Activated CD4-positive, alpha-beta T cell treated with anti-CD3 and anti-CD28 coated beads, Interleukin-2, amount 50 U/mL, for 24 hours (primary cell): ENCODE measurements around the gene SNED1.
"Not testable (repeated sequence)": the region's sequence is repeated elsewhere in the genome, so short reads cannot be mapped to it uniquely, and the experiment has no call there.

Experiments
- DNase-seq, 2 donors: peaks; one replicate each; pipeline ENCODE4 v3.0.0-alpha.2; 2020; ENCODE audit warnings: low read depth in 1 of 2, low spot score in 1 of 2

The SNED1 gene

DNA sequence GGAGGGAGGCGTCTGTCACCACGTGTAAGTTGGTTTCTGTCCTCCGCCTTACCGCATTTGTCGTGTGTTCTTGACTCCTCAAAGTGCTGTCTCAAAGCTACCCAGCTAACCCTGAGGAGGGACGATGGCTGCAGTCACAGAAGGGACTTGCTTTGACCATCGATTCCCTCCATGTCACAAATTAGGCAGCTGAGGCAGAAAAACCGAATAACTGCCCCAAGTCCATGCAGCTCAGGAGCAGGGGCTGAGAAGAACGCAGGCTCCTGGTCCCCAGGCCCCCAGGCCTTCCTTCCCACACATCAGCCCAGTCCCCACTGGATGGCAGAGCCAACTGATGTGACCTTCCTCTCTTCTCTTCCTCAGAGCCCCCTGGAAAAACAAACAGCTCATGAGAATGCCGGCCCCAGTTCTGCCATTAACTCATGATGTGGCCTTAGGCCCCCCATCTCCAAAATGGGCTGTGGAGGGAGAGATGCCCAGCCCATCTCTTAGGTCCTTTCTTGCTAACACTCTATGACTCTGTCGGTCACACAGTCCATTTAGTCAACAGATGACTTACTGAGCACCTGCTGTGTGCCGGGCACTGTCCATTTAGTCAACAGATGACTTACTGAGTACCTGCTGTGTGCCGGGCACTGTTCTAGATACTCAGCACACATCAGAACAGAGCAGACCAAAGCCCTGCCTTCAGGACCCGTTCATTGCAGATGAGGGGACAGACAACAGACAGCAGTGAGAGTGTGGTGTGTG, 84.1 kb downstream of the SNED1 start:
- DNase-seq, result no peak

GRCh38 chr2:241083091-241083415, 84.6 kb downstream of the SNED1 start:
- DNase-seq, result no peak

DNA sequence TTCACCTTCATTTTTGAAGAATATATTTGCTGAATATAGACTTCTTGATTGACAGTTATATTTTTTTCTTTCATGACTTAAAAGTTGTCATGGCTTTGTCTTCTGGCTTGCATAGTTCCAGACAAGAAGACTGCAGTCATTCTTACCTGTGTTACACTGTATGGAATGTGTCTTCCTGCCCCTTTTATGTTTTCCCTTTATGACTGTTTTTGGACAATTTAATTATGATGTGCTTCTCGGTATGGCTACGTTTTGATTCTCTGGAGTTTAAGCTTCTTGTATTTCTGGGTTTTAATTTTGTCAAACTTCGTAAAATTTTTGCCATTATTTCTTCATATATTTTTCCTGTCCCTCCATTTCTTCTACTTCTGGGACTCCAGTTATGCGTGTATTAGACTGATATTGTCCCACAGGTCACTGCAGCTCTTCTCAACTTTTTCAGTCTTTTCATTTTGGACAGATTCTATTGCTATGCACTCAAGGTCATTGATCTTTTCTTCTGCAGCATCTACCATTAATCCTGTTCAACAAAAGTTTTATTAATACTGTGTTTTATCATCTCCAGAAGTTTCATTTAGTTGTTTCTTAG, 86.5 kb downstream of the SNED1 start:
- no peak for DNase-seq

DNA sequence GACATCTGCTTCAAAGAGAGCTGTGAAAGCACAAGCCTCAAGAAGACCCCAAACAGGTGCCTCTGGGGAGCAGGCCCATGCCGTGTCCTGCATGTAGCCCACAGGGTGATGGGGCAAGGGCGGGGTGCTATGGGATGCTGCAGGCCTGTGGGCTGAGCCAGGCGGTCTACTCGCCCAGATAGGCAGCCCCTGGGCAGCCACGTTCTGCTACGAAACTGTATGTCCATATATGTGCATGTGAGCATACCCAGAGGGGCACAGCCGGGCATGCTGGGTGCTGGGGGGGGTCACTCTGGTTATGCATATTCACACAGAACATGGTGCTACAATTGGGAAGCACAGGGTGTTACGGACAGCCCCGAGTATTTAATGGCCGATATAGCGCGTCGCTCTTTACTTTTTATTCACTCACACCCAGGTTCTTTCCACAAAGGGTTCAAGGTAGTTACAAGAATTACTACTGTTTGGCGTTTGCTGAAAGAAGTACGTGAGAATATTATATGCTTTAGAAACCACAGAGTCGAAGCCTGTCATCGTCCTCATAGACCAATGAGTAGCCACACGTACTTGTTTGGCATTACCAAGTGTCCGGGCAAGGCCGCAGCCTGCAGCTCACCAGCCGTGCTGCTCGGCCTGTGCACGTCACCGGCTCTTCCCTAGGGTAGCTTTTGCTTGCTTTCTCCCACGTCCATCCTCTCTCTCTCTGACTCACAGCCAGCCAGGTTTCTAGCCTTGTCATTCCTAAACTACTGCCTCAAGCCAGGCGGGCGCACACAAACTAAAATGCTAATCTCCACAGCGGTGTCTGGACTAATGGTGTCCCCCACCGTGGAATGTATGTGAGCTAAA, 89.2 kb downstream of the SNED1 start:
- no peak for DNase-seq

DNA sequence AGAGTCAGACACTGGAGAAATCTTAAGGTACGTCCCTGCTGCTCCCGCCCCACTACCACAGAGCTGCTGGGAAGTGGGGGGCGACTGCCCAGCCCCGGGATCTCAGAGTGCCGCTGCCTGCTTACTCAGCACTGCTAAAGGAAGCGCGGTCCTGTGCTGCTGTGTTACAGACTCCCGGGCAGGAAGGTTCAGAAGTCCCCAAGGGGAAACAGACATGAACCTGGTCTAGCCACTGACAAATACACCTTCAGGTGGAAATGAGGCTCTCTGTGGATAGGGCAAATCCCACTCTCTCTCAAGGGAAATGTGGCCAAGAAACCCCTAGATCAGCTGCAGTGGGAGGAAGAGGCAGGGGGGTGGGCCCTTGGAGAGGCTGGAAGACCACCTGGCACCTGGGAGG, 90.0 kb downstream of the SNED1 start:
- DNase-seq, result no peak

DNA sequence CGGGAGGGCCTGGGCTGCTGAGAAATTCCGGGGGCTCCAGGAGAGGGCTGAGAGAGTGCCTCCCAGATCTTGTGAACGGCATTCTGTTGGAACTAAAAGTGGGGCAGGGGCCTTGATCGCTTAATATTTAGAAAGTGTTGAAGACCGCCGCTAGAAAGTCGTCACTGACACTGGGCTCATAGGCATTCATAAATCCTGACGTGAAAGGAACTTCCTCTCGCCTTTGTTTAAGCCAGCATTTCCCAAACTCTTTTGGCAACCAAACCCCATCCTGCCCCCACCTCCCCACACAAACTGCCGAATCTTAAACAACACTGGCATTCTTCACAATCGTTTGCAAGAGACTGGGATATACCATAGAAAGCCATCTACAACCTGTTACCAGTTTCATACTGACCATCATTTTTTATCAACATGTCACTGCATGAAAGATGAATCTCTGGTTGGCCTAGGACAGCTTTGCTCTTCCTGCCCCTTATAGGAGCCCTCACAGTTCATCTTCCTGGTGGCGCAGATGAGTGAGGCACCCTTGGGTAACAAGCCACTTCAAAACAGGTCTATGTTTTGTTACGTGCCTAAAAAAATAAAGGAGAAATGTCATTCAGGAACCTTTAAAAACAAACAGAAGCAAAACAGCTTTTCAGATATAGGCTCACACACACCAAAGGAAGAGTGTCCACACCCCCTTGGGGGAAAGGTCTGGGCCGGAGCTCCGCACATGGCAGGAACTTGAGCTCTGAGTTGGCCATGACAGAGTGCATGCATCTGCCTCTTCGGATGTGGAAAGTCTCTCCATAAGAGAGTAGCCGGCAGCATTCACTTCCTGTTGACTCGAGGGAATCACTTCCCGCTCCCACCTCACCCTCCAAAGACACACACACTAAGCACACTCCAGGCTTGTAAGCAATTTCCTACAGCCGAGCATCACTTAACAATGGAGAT, 90.6 kb downstream of the SNED1 start:
- no peak for DNase-seq

DNA sequence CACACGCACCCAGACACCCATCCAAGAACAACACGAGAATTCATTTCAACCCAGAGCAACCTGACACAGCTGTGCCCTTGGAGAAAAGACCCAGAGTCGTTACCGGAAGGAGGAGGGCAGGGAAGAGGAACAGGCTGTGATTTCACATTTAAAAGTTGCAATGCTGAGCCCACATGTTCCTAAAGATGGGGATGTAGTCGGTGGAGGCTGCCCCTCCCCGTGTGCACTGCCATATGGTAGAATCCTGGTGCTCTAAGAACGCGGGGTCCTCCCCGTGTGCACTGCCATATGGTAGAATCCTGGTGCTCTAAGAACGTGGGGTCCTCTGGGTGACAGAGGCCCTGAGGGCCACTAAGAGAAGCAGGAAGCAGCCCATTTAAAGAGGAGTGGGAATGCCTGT, 92.8 kb downstream of the SNED1 start:
- no peak for DNase-seq

- DNase-seq, result no peak
Measured at GRCh38 chr2:241091734-241092445, 93.5 kb downstream of the SNED1 start.

DNA sequence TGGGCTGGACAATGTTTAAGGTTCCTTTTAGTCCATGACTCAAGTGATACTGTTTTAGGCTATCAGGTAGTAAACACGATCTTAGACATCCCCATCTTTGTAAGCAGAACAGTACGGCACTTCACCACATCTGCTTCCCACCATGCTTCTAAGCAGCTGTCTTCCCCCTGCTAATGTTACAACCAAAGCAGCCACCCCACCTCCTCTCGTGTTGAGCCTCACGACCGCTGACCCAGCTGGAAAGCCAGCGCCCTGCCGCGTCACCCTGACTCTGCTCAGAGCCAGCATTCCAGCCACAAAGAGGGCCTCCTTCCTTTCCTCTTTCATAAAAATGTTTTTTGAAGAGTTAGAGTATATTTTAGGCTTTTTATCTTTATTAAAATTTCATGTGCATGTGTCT, 94.3 kb downstream of the SNED1 start:
- DNase-seq, result no peak

DNA sequence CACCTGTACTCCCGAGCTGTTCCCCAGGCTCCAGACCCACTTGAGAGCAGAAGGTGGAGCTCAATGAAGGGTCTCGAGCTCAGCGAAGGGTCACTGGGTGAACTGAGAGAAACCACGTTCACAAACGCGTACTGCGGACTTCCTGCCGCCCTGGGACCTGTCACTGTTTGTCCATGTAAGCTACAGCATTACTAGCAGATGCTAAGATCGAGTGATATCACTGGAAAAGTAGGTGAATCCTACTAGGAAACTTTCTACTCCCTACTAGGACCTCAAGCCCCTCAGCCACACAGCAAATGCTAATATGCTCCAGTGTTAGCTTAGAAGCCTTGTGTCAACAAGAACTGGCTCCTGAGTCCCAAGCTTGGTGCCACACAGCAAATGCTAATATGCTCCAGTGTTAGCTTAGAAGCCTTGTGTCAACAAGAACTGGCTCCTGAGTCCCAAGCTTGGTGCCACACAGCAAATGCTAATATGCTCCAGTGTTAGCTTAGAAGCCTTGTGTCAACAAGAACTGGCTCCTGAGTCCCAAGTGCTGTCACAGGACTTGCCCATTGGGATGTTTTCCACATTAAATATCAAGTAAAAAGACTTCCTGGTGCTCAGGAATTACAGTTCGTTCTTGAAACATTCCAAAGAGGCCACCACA, 94.8 kb downstream of the SNED1 start:
- DNase-seq, result not testable (repeated sequence)

DNA sequence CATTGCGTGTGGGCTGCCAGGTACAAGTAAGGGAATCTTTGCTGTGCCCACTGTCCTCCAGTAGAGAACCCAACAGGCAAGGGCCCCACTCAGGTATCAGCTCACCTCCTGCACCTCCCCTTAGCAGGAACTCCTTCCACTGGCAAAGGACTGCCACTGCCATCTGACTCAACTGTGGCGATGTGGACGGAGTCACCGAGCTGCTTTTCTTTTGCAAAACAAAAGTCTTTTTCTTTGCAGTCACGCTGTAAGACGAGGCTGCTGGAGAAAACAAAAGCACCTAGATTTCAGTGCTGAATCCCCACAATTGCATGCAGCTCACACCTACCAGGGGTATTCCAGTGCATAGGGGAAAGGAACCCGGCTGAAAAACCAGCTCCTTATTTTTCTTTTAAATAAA, 95.8 kb downstream of the SNED1 start:
- DNase-seq, result no peak

DNA sequence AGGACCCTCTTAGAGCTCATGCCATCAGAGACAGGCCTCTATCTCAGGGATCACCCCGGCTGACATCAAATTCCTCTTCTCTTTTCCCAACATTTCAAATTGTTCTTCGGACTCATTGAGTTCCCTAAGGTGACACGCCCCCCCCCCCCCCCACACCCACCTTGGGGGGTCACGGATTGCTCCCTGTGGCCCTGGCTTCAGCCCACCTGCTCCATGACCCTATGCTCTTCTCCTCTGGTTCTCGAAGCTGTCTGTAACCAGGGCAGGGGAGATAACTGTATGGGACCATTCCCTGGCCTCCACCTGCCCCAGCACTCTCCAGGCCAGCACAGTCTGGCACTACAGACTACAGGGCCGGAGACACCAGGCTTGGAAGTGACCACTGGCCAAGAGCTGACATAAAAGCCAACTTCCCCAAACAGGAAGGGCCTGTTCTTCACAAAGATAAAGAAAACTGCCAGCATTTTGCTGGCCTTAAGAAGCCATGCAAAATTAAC, 96.6 kb downstream of the SNED1 start:
- no peak for DNase-seq

DNA sequence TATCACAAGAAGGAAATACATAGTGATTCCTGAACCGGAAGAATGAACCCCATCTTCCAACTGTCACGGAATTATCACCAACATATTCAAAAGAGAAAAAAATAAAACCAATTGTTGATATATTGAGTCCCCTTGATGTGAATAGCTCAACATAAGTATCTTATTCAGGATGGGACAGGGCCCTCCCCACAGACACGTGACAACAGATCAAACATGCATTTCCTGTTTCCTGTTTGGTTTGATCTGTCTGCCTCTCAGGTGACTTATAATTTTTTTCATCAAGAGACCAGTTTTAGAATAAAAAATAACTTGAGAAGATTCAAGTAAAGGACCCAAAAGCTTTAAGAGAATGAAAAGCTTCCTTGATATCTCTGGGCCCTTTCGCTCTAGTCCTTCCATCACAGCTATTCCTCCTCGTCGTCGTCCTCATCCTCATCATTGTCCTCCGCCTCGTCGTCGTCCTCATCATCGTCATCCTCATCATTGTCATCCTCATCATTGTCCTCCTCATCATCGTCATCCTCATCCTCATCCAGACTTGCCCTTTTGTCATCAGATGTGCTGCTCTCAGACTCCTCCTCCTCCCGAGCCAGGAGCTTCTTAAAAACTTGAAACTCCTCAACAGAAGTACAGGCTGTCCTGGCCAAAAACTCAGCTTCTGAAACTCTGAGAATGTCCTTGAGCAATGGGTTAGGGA, 97.3 kb downstream of the SNED1 start:
- DNase-seq, result peak in 1 of 2 donors; percentile 29

DNA sequence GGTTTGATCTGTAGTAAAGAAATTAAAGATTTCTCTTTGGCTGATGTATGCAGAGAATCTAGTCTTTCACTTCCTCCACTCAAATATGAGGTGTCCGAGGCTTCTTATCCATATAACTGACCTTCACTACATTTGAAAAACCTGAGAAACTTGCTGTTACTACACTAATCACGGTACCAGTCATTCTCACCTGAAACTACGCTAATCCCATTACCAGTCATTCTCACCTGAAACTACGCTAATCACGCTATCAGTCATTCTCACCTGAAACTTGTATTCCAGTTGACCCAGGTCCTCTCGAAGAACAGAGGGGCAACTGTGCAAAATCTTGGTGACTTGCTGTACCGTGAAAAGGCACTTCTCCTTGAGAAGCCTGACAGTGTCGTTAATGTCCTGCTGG, 98.6 kb downstream of the SNED1 start:
- DNase-seq, result no peak

DNA sequence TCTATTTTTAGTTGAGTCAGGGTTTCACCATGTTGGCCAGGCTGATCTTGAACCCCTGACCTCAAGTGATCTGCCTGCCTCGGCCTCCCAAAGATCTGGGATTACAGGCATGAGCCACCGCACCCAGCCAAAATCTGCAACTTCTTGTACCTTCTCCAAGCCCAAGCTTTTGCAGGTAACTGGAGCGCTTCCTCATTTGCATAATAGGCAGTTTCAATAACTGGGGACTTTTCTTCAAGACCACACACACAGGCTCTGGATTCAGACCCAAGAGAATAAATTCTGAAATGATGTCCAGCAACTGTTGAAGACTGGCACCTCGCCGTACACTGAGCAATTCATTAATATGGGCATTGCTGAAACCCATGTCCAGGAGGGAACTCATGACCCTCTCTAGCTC, 100.8 kb downstream of the SNED1 start:
- DNase-seq, result no peak

DNA sequence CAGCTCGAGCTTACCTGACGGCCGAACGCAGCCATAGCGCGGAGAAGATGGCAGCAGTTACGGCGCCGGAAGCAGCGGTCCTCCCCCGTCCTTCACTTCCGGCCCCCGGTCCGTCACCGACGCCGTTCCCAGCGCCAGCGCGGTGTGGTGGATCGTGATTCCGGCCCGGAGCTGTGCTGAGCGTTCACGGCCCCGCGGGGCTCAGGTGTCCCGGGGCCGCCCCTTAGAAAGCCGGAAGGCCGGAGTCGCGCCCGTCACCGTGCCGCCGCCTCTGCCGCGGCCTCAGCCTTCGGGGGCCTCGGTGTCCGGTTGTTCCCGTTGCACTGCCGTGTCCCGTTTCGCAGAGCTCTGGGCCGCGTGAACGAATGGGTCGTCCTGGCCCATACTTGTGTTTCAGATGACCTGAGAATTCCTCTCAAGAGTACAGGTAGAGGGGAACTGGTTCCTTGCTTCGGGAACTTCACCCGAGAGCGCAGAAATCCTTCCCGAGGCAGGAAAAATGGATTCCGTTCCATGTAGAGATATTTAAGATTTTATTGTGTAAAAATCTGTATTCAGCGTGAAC, 103.9 kb downstream of the SNED1 start, which contains the start of gene MTERF4:
MTERF4 (minus strand) TSS at position 49 of the 565 bp plus-strand sequence; CDS start at position 35, 14 bp downstream.
- peak; percentile 84 to 85 for DNase-seq

GRCh38 chr2:241103176-241103595, 104.8 kb downstream of the SNED1 start:
- DNase-seq, result no peak

DNA sequence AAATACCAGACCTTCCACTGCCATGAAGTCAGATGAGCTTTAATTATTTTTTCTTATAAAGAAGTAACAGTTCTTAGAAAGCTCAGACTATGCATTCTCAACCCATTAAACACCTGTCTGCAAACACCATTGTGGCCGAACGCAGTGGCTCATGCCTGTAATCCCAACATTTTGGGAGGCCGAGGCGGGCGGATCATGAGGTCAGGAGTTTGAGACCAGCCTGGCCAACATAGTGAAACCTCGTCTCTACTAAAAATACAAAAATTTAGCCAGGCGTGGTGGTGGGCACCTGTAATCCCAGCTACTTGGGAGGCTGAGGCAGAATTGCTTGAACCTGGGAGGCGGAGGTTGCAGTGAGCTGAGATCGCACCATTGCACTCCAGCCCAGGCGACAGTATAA, 106.2 kb downstream of the SNED1 start:
- DNase-seq, result not testable (repeated sequence)

- DNase-seq, result no peak
Measured at GRCh38 chr2:241105641-241106040, 107.2 kb downstream of the SNED1 start.
